GM19099 (cell line): ENCODE measurements around the gene SLC38A3.

ENCODE experiments used
- POLR2A ChIP-seq: IDR thresholded peaks from 3 replicates; pipeline ENCODE4 v1.6.1; 2011; ENCODE audit warnings: low read depth; ENCODE audit not compliant: insufficient read length; ENCODE audit errors: extremely low read depth

Gene SLC38A3

GRCh38 chr3:50268703-50269451 lies 63.8 kb downstream of the SLC38A3 start, which contains the start of gene SEMA3B:
SEMA3B (plus strand) TSS chr3:50269147; CDS start chr3:50269241, 94 bp downstream.
- TF ChIP-seq POLR2A, result no peak

GRCh38 chr3:50269460-50269859 lies 64.4 kb downstream of the SLC38A3 start:
- TF ChIP-seq POLR2A, result no peak

GRCh38 chr3:50269977-50270413 lies 64.9 kb downstream of the SLC38A3 start:
- TF ChIP-seq POLR2A, result no peak

- TF ChIP-seq POLR2A, result no peak
Measured at GRCh38 chr3:50270422-50271224, 65.6 kb downstream of the SLC38A3 start.
